HepG2 (cell line): ENCODE measurements around the gene RAD52. TPM values are rescaled to one million over a fixed set of nuclear protein-coding genes. Genes with fewer than 3 reads are reported as not detected.

Experiments
- ATAC-seq: fragments of 200-7000 bp; cut with Tn5 transposase; 3 replicates; pipeline ENCODE4 v1.9.1; 2020; ENCODE audit warnings: mild to moderate bottlenecking, moderate library complexity
- BruUV-seq: library from RNA; stranded (reverse); fragments of 400-500 nt; replicated peaks from 2 replicates; lab custom pipeline; 2021; lab: Mats Ljungman, UMichigan
- CTCF ChIA-PET: fragments of 300-600 bp; formaldehyde crosslinking; extraction: SDS; loops from one replicate; lab custom pipeline; 2021; ENCODE audit warnings: low total read pairs, inconsistent platforms, low intra/inter-chr PET ratio; lab: Yijun Ruan, JAX
- POLR2A ChIA-PET: fragments of 350-600 bp; sonication (Branson Sonifier 250); formaldehyde crosslinking; loops from one replicate; lab custom pipeline; 2020; ENCODE audit warnings: antibody characterized with exemption, inconsistent platforms; lab: Yijun Ruan, JAX
- DNase-seq: peaks from one replicate; pipeline ENCODE4 v3.0.0-alpha.2; 2015; ENCODE audit warnings: low spot score
- FAIRE-seq: peaks from 3 replicates; lab custom pipeline; 2011; peaks lifted over from hg19 to GRCh38; lab: Jason Lieb, UNC
- H2AFZ ChIP-seq: one replicate; pipeline ENCODE4 v1.6.1; 2011; ENCODE audit warnings: low read length, inconsistent platforms
- H3K27ac ChIP-seq: fragments of 300-600 bp; 3 replicates; pipeline ENCODE4 v1.8.0; 2011; ENCODE audit warnings: mixed run types, mild to moderate bottlenecking, mixed read lengths, low read length, inconsistent platforms; ENCODE audit not compliant: insufficient read depth; ENCODE audit errors: extremely low read length
- H3K27me3 ChIP-seq, 2 experiments: fragments of 200-600 bp in 1 of 2; 2 replicates in 1 of 2; 3 replicates in 1 of 2; pipeline versions ENCODE4 v1.6.0 to v1.8.0; 2011; ENCODE audit warnings: low read length in 2 of 2, mild to moderate bottlenecking in 2 of 2, moderate library complexity in 2 of 2, inconsistent platforms in 1 of 2; ENCODE audit not compliant: insufficient read depth in 2 of 2, control insufficient read depth in 1 of 2
- H3K36me3 ChIP-seq, 2 experiments: fragments of 200-600 bp in 1 of 2; replicated peaks in 1 of 2; 2 replicates in 1 of 2; 3 replicates in 1 of 2; pipeline versions ENCODE4 v1.5.1 to v1.8.0; 2011; ENCODE audit warnings: low read length in 2 of 2, inconsistent platforms in 1 of 2; ENCODE audit not compliant: insufficient read depth in 2 of 2, control insufficient read depth in 1 of 2
- H3K4me1 ChIP-seq: 2 replicates; pipeline ENCODE4 v1.5.1; 2012; ENCODE audit warnings: low read length, inconsistent platforms; ENCODE audit not compliant: insufficient read depth
- H3K4me2 ChIP-seq: 2 replicates; pipeline ENCODE4 v1.6.0; 2011; ENCODE audit warnings: low read depth, low read length, inconsistent platforms
- H3K4me3 ChIP-seq, 3 experiments: fragments of 200-600 bp in 1 of 3; sonication (generic), shearing (Covaris generic) in 1 of 3; replicated peaks in 1 of 3; 2 replicates each; pipeline ENCODE4 v1.5.1; 2011 to 2016; ENCODE audit warnings: low read length in 3 of 3, inconsistent platforms in 2 of 3, low read depth in 2 of 3, mild to moderate bottlenecking in 2 of 3, control low read depth in 1 of 3, mixed read lengths in 1 of 3; ENCODE audit not compliant: insufficient read depth in 1 of 3
- H3K79me2 ChIP-seq: one replicate; pipeline ENCODE4 v1.6.1; 2011; ENCODE audit warnings: low read length, inconsistent platforms; ENCODE audit not compliant: insufficient read depth
- H3K9ac ChIP-seq: 2 replicates; pipeline ENCODE4 v1.6.0; 2011; ENCODE audit warnings: mild to moderate bottlenecking, low read depth, low read length, inconsistent platforms; ENCODE audit not compliant: insufficient read depth
- H3K9me3 ChIP-seq: 2 replicates; pipeline ENCODE4 v1.5.1; 2012; ENCODE audit warnings: mild to moderate bottlenecking, low read length
- H4K20me1 ChIP-seq: 2 replicates; pipeline ENCODE4 v1.6.0; 2011; ENCODE audit warnings: inconsistent platforms, mild to moderate bottlenecking, low read length, moderate library complexity; ENCODE audit not compliant: insufficient read depth
- MZF1 ChIP-seq: sonication (generic); formaldehyde crosslinking; IDR thresholded peaks from 2 replicates; pipeline ENCODE4 v1.8.1; 2023; ENCODE audit warnings: mild to moderate bottlenecking, missing genetic modification reagents, borderline replicate concordance
- POGZ ChIP-seq: sonication (generic); formaldehyde crosslinking; IDR thresholded peaks from 2 replicates; pipeline ENCODE4 v1.4.0; 2020; ENCODE audit warnings: mild to moderate bottlenecking, missing genetic modification reagents
- ZFP37 ChIP-seq: sonication (generic); formaldehyde crosslinking; IDR thresholded peaks from 2 replicates; pipeline ENCODE4 v1.4.0; 2020; ENCODE audit warnings: missing genetic modification reagents, borderline replicate concordance
- ZNF619 ChIP-seq: sonication (generic); formaldehyde crosslinking; IDR thresholded peaks from 2 replicates; pipeline ENCODE4 v1.4.0; 2020; ENCODE audit warnings: mild to moderate bottlenecking, missing genetic modification reagents
- WGBS: methylation state at CpG from one replicate; pipeline ENCODE4 v1.1.6; 2017; ENCODE audit warnings: low lambda C conversion rate; 5-methylcytosine and 5-hydroxymethylcytosine counted together
- in situ Hi-C: cut with HindIII; loops from 2 replicates; pipeline ENCODE4 v1.10.0; 2017; ENCODE audit warnings: low pct_unique_long_range_greater_than_20kb; ENCODE audit not compliant: extremely low pct_ligation_motif_present
- intact Hi-C: fragments of 100-400 bp; cut with micrococcal nuclease; formaldehyde crosslinking; loops from one replicate; pipeline ENCODE4 v1.10.0; 2022; ENCODE audit not compliant: unreplicated experiment
- polyA plus RNA-seq, 8 experiments: library from polyadenylated mRNA; depleted of rRNA in 3 of 8; stranded (reverse) in 7 of 8; unstranded in 1 of 8; fragments of >200 nt; fragmentation: Illumina TruSeq in 4 of 8; extraction: Trizol in 4 of 8; gene quantifications; 2 replicates each; pipeline versions ENCODE4 v1.2.1 to v1.2.3, GENCODE V29; 2011 to 2016; ENCODE audit warnings: low read depth in 4 of 8, missing spikeins in 1 of 8, mixed read lengths in 1 of 8; ENCODE audit not compliant: insufficient read depth in 1 of 8
- total RNA-seq, 5 experiments: library from RNA; depleted of rRNA; stranded (reverse); fragments of >200 nt; fragmentation: Illumina TruSeq; extraction: Trizol; gene quantifications; 2 replicates each; pipeline ENCODE4 v1.2.3, GENCODE V29; 2016; ENCODE audit warnings: low read depth in 1 of 5
- TF ChIP-seq, protein P1 (sequence below): sonication (generic); formaldehyde crosslinking; IDR thresholded peaks from 2 replicates; pipeline ENCODE4 v1.5.1; 2020; ENCODE audit warnings: missing genetic modification reagents, mild to moderate bottlenecking, borderline replicate concordance
- TF ChIP-seq, protein P2 (sequence below): sonication (generic); formaldehyde crosslinking; IDR thresholded peaks from 2 replicates; pipeline ENCODE4 v1.9.0; 2021; ENCODE audit warnings: missing genetic modification reagents, borderline replicate concordance
- TF ChIP-seq, protein P3 (sequence below): sonication (generic); formaldehyde crosslinking; IDR thresholded peaks from 2 replicates; pipeline ENCODE4 v1.5.0; 2020; ENCODE audit warnings: mild to moderate bottlenecking, missing genetic modification reagents, borderline replicate concordance

Gene RAD52
- total and polyA plus RNA-seq, 2 of the 13 experiments (the other 11 are each of a cell fraction or from before 2014, with no cell fraction given), result 14.3 to 19.9 TPM

DNA sequence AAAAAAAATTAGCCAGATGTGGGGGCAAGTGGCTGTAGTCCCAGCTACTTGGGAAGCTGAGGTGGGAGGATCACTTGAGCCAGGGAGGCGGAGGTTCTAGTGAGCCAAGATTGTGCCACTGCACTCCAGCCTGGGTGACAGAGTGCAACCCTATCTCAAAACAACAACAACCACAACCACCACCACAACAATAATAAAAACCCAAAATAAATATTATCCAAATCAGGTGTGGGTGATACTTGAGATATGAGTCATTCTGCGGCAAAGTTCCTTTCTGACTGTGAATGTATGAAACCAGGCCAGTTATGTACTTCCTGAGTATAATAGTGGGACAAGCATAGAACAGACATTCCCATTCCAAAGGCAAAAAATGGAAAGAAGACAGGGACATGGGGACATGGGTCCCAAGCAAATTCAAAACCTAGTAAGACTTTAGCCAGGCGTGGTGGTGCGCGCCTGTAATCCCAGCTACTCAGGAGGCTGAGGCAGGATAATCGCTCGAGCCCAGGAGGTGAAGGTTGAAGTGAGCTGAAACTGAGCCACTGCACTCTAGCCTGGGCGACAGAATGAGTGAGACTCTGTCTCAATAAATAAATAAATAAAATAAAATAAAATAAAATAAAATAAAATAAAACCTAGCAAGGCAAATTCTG lies 31.8 kb upstream of the RAD52 start:
- DNase-seq (no peak), ATAC-seq (no peak), FAIRE-seq (no peak)
- BruUV-seq, result no TSS peak
- Histone ChIP-seq H4K20me1 (no peaks in the 10 kb centered on the region), H3K9me3 (no peaks in the 10 kb centered on the region), H3K27ac (no peak overlapping the region), H2AFZ (no peak overlapping the region), H3K4me2 (no peak overlapping the region), H3K27me3 (no peaks in the 10 kb centered on the region), H3K4me1 (no peaks in the 10 kb centered on the region), H3K36me3 (no peaks in the 10 kb centered on the region), H3K79me2 (no peaks in the 10 kb centered on the region), H3K4me3 (no peak overlapping the region), H3K9ac (no peak overlapping the region)
- in situ Hi-C loops (no loop called here), intact Hi-C loops (no loop called here)
- WGBS, result 94% methylated on average over 8 of the region's 8 CpGs
- POLR2A ChIA-PET, result no interaction called here
- CTCF ChIA-PET, result no interaction called here
- TF ChIP-seq MZF1 (CRISPR knock-in tag) (no peak), POGZ (CRISPR knock-in tag) (no peak), ZNF619 (CRISPR knock-in tag) (no peak), ZFP37 (no peak)
- TF ChIP-seq, protein P1, sequence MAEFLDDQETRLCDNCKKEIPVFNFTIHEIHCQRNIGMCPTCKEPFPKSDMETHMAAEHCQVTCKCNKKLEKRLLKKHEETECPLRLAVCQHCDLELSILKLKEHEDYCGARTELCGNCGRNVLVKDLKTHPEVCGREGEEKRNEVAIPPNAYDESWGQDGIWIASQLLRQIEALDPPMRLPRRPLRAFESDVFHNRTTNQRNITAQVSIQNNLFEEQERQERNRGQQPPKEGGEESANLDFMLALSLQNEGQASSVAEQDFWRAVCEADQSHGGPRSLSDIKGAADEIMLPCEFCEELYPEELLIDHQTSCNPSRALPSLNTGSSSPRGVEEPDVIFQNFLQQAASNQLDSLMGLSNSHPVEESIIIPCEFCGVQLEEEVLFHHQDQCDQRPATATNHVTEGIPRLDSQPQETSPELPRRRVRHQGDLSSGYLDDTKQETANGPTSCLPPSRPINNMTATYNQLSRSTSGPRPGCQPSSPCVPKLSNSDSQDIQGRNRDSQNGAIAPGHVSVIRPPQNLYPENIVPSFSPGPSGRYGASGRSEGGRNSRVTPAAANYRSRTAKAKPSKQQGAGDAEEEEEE, result no peak
- TF ChIP-seq, protein P2, sequence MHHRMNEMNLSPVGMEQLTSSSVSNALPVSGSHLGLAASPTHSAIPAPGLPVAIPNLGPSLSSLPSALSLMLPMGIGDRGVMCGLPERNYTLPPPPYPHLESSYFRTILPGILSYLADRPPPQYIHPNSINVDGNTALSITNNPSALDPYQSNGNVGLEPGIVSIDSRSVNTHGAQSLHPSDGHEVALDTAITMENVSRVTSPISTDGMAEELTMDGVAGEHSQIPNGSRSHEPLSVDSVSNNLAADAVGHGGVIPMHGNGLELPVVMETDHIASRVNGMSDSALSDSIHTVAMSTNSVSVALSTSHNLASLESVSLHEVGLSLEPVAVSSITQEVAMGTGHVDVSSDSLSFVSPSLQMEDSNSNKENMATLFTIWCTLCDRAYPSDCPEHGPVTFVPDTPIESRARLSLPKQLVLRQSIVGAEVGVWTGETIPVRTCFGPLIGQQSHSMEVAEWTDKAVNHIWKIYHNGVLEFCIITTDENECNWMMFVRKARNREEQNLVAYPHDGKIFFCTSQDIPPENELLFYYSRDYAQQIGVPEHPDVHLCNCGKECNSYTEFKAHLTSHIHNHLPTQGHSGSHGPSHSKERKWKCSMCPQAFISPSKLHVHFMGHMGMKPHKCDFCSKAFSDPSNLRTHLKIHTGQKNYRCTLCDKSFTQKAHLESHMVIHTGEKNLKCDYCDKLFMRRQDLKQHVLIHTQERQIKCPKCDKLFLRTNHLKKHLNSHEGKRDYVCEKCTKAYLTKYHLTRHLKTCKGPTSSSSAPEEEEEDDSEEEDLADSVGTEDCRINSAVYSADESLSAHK, result no peak
- TF ChIP-seq, protein P3, sequence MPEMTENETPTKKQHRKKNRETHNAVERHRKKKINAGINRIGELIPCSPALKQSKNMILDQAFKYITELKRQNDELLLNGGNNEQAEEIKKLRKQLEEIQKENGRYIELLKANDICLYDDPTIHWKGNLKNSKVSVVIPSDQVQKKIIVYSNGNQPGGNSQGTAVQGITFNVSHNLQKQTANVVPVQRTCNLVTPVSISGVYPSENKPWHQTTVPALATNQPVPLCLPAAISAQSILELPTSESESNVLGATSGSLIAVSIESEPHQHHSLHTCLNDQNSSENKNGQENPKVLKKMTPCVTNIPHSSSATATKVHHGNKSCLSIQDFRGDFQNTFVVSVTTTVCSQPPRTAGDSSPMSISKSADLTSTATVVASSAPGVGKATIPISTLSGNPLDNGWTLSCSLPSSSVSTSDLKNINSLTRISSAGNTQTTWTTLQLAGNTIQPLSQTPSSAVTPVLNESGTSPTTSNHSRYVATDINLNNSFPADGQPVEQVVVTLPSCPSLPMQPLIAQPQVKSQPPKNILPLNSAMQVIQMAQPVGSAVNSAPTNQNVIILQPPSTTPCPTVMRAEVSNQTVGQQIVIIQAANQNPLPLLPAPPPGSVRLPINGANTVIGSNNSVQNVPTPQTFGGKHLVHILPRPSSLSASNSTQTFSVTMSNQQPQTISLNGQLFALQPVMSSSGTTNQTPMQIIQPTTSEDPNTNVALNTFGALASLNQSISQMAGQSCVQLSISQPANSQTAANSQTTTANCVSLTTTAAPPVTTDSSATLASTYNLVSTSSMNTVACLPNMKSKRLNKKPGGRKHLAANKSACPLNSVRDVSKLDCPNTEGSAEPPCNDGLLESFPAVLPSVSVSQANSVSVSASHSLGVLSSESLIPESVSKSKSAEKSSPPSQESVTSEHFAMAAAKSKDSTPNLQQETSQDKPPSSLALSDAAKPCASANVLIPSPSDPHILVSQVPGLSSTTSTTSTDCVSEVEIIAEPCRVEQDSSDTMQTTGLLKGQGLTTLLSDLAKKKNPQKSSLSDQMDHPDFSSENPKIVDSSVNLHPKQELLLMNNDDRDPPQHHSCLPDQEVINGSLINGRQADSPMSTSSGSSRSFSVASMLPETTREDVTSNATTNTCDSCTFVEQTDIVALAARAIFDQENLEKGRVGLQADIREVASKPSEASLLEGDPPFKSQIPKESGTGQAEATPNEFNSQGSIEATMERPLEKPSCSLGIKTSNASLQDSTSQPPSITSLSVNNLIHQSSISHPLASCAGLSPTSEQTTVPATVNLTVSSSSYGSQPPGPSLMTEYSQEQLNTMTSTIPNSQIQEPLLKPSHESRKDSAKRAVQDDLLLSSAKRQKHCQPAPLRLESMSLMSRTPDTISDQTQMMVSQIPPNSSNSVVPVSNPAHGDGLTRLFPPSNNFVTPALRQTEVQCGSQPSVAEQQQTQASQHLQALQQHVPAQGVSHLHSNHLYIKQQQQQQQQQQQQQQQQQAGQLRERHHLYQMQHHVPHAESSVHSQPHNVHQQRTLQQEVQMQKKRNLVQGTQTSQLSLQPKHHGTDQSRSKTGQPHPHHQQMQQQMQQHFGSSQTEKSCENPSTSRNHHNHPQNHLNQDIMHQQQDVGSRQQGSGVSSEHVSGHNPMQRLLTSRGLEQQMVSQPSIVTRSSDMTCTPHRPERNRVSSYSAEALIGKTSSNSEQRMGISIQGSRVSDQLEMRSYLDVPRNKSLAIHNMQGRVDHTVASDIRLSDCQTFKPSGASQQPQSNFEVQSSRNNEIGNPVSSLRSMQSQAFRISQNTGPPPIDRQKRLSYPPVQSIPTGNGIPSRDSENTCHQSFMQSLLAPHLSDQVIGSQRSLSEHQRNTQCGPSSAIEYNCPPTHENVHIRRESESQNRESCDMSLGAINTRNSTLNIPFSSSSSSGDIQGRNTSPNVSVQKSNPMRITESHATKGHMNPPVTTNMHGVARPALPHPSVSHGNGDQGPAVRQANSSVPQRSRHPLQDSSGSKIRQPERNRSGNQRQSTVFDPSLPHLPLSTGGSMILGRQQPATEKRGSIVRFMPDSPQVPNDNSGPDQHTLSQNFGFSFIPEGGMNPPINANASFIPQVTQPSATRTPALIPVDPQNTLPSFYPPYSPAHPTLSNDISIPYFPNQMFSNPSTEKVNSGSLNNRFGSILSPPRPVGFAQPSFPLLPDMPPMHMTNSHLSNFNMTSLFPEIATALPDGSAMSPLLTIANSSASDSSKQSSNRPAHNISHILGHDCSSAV (CRISPR knock-in tag), result no peak
